HPDE6-E6E7 (cell line): ENCODE data around the gene SDHB.

Experiments used
- DNase-seq: peaks from one replicate; pipeline ENCODE4 v3.0.0; 2011; ENCODE audit warnings: missing footprints; ENCODE audit errors: extremely low spot score

Gene SDHB

DNA sequence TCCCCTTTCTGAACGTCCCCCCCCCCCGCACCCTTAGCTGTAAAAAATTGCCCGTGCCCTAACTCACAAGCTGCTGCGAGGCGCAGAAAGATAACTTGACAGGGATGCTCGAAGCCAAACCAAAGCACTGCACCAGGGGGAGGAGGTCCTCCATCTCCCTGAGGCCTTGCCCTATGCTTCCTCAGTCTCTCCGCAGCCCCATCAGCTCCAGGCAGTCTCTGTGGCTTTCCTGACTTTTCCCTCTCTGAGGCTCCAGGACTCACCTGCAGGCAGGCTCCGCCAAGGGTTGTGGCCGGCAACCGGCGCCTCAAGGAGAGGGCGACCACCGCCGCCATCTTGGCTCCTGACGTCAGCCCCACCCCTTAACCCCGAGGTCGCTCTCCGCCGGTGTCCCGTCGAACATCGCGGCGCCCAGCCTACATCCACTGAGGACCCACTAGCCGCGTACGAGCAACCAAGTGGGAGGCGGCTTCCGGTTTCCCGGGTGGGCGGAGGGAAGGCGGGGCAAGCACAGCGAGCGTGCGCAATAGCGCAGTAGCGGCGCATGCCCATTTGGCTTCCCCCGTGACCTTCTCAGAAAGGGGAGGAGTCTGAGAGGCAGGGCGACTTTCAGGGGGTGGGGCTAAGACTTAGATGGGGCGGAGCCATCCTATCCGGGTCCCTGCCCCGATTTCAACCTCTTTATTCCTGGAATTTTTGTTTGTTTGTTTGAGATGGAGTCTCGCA, at the start of gene SDHB:
Gene SDHB (minus strand): TSS at position 348 of the 726 bp plus-strand sequence. CDS start 13 bp downstream, at position 335.
- DNase-seq = peak; percentile 97

- no peak for DNase-seq
Measured at GRCh38 chr1:17102232-17102631, 48.4 kb upstream of the SDHB start.

DNA sequence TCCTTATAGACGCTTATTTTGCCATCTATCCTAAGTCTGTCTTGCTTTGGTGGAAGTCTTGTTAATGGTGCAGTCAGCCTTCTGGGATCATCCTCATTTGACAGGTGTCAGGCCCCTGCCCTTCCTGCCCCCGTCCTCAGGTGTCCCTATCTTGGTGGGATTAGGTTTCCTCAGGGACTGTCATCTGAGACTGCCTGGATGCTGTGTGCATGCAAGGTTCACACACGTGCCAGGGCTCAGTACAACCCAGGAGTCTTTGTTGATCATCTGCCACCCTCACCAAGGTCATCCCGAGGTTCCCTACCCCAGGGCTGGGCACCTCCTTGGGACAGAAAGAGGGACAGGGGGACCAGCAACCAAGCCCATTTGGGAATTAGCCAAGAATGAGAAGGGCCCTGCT, 47.4 kb upstream of the SDHB start:
- no peak for DNase-seq

- DNase-seq = no peak
Measured at GRCh38 chr1:17099616-17100340, 45.9 kb upstream of the SDHB start.

DNA sequence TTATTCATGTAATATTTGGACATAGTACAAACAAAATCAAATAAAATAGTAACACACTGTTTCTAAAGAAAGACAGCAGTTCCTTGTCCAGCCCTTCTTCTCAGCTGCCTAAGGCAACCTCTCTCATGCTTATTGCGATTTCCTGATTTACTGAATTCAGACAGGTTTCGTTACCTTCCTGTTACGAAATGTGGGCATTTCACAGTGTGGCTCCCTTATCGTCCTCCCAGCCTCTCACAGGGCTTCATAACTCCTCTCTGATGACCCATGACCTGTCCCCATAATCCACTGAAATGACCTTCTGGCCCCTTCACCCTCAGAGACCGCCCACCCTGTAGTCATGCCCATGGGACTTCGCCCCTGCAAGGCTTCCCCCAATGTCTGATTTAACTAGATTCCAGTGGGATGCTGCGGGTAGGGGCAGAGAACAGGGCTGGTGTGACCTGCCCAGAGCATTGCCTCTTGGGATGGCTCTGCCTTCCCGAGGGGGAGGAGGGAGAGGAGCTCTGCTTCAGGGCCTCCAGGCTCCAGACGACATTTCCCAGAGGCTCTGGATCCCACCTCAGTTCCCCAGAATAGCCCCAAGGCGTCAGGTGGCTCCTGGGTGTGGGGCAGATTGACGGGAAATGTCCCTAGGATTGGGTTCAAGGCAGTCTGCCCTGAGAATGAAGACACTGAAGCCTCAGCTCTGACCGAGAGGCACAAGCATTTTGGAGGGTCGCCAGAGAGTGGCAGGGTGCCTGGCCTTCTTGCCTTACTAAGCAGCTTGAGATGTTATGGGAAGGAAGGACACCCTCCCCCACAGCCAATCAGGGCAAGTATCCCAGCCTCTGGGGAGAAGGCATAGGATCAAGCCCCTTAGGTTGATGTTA, 44.9 kb upstream of the SDHB start:
- DNase-seq = no peak

DNA sequence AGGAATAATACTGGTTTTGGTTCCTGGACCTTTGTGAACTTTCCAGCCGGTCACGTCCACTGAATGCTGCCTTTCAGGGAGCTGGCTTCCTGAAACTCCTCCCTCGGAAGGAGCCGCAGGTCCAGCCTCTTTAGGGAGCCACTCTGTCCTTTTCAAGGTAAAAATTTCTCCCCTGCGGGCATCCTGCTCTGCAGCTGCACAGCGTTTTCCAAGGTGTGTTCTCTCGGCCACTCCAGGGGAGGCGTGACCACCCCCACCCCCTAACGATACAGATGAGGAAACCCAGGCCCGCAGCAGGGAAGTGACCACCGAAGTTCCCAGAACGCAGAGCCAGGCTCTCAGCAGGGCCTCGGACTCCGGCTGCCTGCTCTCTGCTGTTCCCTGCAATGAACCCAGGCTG, 44.0 kb upstream of the SDHB start:
- DNase-seq = no peak

DNA sequence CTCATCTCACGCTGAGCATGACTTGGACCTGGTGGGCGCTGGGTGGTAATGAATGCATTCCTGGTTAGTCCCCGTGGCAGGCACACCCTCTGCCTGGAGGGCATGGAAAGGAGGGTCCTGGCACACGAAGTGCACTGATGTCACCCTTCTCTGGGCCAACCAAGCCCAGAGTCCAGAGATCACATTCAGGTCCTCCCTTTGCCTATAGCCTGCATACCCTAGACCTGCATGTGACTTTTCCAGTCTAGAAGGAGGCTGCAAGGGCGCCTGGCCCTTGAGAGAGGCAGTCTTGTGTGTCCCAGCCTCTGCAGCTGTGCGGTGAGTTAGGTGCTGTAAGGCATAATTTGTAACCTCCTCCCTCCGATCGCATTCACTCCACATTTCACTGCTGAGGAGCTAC, 43.3 kb upstream of the SDHB start:
- DNase-seq = no peak

DNA sequence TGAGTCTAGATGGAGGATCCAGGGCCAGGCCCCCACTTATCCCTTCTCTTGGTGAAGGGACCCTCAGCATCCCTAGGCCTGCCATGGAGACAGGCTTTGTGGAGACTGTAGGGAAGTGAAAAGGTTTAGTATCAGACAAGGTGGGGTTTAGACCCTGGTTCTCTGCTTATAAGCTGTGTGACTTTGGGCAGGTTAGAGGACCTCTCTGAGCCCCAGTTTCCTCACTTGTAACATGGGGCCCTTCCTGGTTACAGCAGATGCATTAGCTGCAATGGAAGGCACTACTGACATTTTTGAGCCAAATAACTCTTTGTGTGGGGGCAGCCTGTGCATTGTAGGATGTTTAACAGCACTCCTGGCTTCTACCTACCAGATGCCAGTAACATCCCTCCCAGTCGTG, 42.8 kb upstream of the SDHB start:
- DNase-seq = no peak

GRCh38 chr1:17095141-17095540, 41.3 kb upstream of the SDHB start:
- no peak for DNase-seq

DNA sequence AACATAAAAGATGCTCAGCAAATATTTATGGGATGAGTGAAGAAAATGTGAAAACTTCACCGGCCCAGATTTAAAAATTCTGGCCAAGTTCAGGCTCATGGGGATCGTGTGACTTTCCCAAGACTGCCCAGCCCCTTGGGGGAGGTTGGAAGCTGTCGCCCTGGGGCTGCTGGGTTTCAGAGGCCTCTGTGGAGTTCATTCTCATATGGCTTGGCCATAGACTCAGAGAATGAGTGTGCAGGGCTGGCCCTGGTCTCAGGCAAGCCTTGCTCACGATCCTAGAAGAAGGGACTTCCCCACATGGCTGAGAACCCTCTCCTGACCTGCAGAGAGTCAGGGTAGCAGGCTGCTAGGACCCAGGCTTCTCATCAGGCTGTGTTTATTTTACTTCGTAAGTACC, 40.8 kb upstream of the SDHB start:
- DNase-seq = no peak

DNA sequence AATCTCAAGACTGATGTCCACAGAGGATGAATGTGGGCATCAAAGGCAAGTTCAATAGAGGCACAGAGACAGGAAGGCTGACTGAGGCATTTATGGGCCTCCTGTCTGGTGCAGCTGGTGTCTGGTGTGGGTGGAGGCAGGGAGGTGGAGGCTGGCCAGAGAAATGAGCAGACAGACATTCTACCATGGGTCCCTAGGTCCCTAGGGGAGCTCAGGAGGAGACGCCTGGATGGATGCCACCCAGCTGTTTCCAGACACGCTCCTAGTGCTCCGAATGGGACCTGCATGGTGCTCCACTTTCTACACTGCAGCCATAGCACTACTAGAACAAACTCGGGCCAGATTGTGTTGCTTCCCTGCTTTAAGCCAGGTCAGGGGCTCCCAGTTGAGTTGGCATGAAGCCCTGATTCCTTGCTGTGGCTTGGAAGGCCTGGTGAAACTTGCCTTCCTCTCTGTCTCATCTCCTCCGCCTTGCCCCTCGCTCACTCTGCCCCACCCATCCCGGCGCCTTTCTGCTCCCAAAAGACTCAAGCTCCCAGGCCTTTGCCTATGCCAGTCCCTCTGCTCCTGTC, 40.1 kb upstream of the SDHB start:
- no peak for DNase-seq

DNA sequence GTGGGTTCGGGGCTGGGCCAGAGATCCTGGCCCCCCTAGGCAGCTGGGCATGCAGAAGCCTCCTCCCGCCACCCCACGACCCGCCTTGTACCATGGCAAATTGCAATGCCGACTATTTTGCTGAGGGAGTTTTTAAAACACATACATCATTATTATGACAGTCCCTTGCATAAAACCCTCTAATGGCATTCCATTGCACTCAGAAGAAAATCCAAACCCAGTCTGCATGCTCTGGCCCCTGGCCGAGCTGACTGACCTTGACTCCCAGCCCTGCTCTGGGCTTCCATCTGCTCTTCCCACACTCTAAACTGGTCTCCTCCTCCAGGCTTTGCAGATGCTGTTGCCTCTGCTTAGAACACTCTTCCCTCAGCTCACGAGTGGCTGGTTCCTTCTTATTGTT, 37.4 kb upstream of the SDHB start:
- DNase-seq = no peak

DNA sequence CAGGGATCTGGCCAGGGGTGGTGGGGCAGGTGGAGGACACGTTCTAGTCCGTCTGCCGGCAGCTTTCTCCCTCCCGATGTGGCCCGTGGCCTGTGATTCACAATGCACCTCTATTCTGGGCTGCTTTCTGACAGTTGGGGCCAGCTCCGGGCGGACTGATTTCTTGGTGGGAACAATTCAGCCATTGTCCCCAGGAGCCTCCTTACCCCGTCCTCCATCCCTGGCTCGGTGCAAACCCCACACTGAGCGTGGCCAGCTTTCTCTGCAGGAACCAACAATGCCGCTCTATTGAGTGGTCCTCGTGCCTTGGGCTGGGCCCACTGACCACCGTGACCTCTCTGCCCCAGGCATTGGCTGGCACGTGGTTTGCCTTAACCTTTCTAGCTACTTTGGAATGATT, 35.7 kb upstream of the SDHB start:
- no peak for DNase-seq

DNA sequence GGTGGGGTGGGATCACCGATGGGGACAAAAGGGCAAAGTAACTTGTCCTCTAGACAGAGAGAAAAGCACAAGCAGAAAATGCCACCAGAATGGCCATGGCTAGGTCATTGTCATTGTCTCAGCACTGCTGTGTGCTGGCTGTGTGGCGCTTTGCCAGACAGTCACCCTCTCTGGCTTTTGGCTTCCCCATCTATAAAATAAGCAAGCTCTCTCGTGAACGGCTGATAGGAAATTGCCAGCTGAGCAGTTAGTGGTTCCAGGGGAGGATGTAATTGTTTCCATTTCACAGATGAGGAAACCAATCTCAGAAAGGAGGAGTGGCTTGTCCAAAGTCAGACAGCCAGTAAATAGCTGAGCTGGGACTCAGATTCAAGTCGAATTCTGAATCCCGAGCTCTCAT, 32.9 kb upstream of the SDHB start:
- no peak for DNase-seq

- no peak for DNase-seq
Measured at GRCh38 chr1:17084787-17085186, 31.0 kb upstream of the SDHB start.

- DNase-seq = no peak
Measured at GRCh38 chr1:17082761-17083160, 28.9 kb upstream of the SDHB start.

DNA sequence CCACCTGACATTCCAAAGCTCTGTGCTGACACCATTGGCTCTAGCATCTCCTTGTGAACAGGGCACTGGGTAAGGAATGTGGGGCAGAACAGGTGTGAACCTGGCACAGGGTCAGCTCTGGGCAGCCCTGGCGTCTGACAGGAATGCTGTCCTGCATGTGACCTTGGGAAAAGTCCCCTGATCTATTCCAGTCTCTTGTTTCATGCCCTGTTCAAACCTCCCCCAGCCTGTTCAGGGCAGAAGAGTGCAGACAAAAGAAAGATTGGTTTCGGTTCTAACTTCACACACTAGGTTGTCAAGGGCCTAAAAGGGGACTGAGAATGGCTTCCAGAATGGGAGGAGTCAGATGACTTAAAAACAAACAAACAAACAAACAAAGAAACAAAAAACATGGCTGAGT, 27.6 kb upstream of the SDHB start:
- DNase-seq = no peak

GRCh38 chr1:17080880-17081279, 27.0 kb upstream of the SDHB start:
- DNase-seq = no peak

DNA sequence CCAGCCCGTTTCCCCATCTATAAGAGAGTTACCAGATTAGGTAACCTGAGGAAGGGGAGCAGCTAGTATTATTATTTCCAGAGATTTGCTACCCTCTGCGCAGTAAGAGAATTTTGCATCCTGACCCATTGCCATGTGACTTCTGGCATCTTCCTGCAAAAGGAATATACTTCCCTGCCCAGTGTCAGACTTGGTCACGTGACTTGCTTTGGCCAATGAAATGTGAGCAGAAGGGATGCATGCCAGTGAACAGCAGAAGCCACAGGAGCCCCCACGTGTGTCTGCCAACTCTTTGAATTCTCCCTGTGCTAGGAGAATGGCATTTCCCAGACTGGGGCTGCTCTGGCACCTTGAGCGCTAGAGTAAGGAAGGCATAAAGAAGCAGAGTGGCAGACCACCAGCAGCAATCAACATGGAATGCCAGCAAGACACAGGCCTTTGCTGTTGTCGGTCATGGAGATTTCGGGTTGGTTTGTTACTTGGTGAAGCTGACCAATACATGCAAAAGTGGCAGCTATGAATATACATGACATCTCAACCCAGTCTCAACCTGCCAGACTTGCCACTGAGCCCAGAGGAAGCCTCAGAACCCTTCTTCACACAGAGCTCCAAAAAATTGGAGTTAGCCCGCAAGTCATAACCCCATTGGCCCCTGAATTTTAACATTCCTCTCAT, 26.4 kb upstream of the SDHB start:
- DNase-seq = no peak

DNA sequence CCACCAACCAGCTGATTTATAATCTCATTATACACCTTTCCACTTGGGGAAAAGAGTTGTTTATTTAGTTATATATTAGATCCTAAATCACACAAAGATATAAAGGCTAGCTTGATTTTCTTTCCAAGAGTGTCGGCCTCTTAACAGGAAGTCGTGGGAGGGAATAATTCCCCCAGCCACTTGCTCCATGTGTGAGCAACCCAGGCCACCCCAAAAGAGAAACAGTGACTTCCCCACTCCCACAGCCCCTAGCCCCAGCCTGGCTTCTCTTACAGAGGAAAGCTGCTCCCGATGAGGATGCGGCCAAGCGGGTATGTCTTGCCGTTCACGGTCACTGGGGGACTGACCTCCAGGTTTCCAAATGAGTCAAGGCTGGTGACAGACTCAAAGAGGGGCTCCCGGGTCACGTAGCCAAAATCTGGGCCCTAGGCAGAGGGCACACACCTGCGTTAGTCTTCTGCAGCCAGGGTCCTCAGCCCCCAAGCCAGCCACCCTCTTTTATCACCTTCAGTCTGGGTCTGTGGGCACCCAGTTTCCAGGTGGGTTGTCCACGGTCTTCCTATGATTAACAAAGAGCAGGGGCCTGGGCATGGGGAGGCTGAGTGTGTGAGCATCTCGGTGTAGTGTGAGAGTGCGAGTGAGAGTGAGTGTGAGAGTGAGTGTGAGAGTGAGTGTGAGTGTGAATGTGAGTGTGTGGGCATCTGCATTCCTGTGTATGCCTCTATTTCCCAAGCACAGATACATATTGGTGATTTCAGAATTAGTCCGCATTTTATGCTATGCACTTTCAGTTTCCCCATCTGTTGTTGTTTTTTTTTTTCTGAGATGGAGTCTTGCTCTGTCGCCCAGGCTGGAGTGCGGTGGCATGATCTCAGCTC, 25.4 kb upstream of the SDHB start:
- DNase-seq = no peak
